GM23338 (cell line): ENCODE data around the gene FIGNL1.

Experiments
- CTCF ChIP-seq, 2 experiments: fragments of 200-600 bp in 1 of 2; sonication (generic) in 1 of 2; conservative IDR thresholded peaks; 2 replicates each; pipeline versions ENCODE4 v1.5.1 to v1.6.1; 2016 to 2017; ENCODE audit warnings: antibody characterized with exemption in 2 of 2, low read depth in 2 of 2, mild to moderate bottlenecking in 2 of 2, moderate library complexity in 1 of 2
- EZH2 ChIP-seq: fragments of 200-600 bp; sonication (generic); IDR thresholded peaks from one replicate; pipeline ENCODE4 v1.8.0; 2017; ENCODE audit warnings: antibody characterized with exemption, mild to moderate bottlenecking, low read depth; ENCODE audit not compliant: unreplicated experiment
- EZH2phosphoT487 ChIP-seq: fragments of 200-600 bp; sonication (generic); IDR thresholded peaks from one replicate; pipeline ENCODE4 v1.8.1; 2018; ENCODE audit warnings: antibody characterized with exemption; ENCODE audit not compliant: unreplicated experiment

GRCh38 chr7:50448823-50449222 lies 1.3 kb downstream of the FIGNL1 start:
- TF ChIP-seq CTCF (conservative IDR thresholded peaks at IDR 0.05; ENCODE audit: low read depth in 2 of 2) (no peak), EZH2 (no peak), EZH2phosphoT487 (no peak)
